HG03575 (cell line): Measurements from ENCODE around the gene PDYN.

ENCODE experiments used
- ATAC-seq: cut with Tn5 transposase; IDR thresholded peaks from one replicate; pipeline ENCODE4 v1.9.1; 2021; ENCODE audit not compliant: unreplicated experiment, insufficient number of reproducible peaks, low FRiP score; ENCODE audit errors: extremely low read depth

The PDYN gene

GRCh38 chr20:1940581-1940980 is 53.3 kb downstream of the PDYN start:
- no peak for ATAC-seq

GRCh38 chr20:1939270-1939595 is 54.6 kb downstream of the PDYN start:
- ATAC-seq = no peak

GRCh38 chr20:1938464-1939269 is 55.2 kb downstream of the PDYN start:
- ATAC-seq = no peak

GRCh38 chr20:1937316-1937976 is 56.4 kb downstream of the PDYN start:
- no peak for ATAC-seq

GRCh38 chr20:1935696-1936366 is 58.0 kb downstream of the PDYN start:
- no peak for ATAC-seq

GRCh38 chr20:1934721-1935573 is 58.9 kb downstream of the PDYN start:
- no peak for ATAC-seq

GRCh38 chr20:1934156-1934555 is 59.7 kb downstream of the PDYN start:
- ATAC-seq = no peak

- no peak for ATAC-seq
Measured at GRCh38 chr20:1933465-1933870, 60.4 kb downstream of the PDYN start.

- no peak for ATAC-seq
Measured at GRCh38 chr20:1932971-1933370, 60.9 kb downstream of the PDYN start.

- no peak for ATAC-seq
Measured at GRCh38 chr20:1931830-1932229, 62.0 kb downstream of the PDYN start.

GRCh38 chr20:1930165-1930564 is 63.7 kb downstream of the PDYN start:
- ATAC-seq = no peak

- ATAC-seq = no peak
Measured at GRCh38 chr20:1929460-1929859, 64.4 kb downstream of the PDYN start.

GRCh38 chr20:1928782-1929181 is 65.1 kb downstream of the PDYN start:
- no peak for ATAC-seq
